Activated T-helper 1 cell treated with anti-CD3 and anti-CD28 coated beads, Interleukin-2, amount 50 U/mL, for 16 hours (primary cell): Measurements from ENCODE around the gene MEGF8.

Experiments
- DNase-seq, 2 donors: peaks; one replicate each; pipeline ENCODE4 v3.0.0-alpha.2; 2020; ENCODE audit warnings: low read depth in 1 of 2, low spot score in 1 of 2

The MEGF8 gene

DNA sequence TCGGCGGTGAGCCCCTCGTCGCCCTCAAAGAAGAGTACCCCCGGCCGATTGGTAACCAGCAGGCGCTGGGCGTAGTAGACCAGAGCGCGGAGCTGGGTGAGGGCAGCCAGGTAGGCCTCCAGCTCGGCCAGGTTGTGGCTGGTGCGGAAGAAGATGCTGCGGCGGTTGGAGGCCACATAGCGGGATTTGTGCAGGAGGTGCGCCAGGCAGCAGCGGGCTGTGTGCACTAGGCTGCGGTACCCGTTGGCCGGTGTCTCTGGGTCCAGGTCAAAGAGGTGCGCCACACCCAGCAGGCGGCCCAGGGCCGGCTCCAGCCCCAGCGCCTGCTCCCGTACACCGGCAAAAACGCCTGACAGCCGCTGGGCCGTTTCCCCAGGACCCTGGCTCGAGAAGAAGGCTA, 84.9 kb downstream of the MEGF8 start:
- no peak for DNase-seq

DNA sequence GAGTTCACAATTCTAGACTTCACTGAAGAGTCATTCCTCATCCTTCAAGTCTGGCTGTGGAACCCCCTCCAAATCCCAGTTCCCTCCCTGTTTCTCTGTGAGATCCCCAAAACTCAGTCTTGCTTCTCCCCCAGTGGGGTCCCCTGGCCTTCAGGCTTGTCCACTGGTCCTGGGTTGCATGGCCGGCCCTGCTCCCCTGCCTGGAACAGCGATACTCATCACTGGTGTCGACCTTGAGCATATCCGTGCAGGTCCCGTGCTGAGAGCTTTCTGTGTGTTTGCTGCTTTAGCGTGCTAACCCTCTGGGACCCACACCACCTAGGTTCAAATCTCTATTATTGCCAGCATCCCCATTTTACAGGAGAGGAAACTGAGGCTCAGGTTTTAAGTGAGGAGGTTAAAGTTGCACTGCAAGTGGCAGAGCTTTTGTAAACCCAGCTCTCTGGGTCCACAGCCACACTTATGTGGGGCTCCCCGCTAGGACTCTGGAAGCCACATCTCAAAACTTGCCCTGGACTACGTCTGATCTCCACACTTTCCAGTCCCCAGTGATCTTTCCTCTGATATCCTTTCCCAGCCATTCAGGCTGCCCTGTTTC, 86.2 kb downstream of the MEGF8 start:
- DNase-seq = no peak

DNA sequence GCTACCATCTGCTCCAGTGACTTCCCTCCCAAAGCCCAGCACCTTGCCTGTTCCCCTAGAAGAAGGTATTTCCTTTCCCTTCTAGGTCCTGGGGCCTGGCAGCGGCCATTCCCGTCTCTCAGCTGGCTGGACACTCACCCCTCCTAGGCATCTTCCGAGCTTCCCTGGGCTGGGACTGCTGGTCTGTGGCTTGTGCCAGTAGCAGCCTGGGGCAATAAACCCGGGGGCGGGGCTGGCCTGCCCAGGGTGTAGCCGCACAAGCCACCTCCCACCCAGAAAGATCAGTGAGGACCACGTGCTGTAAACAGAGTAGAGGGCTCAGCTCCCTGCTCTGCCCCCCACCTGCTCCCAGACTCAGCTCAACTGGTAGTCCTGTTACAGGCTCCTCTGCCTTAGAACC, 86.8 kb downstream of the MEGF8 start:
- no peak for DNase-seq

DNA sequence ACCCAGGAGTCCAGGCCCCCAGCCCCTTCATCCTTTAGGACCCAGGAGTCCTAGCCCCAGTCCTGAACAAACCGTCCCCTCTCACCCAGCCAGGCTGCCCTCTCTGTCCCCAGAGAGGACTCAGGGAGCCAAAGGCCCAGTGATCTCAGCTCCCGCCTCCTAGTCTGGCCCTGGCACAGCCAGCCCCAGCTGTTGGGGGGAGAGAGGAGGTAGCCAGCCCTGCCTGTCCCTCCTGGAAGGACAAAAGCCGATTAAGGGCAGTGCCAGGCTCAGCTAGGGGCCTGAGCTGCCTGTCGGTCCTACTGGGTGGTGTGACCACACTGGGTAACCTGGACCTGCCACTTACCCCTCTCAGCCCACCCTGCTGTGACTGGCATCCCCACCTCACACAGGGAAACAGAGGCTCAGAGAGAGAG, 87.2 kb downstream of the MEGF8 start:
- DNase-seq = no peak

DNA sequence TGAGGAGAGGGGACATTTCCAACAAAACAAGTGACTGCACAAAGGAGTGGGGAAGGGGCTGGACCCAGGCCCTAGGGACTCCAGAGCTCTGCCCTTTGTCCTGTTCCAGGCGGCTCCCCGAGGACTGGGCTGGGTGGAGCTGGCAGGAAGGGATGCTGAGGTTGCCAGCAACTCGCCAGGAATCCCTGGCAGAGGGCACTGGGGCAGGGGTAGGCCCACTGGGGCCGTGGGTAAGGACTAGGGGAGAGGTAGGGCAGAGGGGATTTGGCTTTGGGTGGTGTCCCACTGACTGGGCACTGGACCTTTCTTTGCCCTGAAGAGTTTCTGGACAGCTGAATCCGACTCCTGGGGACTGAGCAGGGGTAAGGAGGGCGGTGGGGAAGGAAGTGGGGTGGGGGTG, 93.9 kb downstream of the MEGF8 start:
- DNase-seq = no peak

DNA sequence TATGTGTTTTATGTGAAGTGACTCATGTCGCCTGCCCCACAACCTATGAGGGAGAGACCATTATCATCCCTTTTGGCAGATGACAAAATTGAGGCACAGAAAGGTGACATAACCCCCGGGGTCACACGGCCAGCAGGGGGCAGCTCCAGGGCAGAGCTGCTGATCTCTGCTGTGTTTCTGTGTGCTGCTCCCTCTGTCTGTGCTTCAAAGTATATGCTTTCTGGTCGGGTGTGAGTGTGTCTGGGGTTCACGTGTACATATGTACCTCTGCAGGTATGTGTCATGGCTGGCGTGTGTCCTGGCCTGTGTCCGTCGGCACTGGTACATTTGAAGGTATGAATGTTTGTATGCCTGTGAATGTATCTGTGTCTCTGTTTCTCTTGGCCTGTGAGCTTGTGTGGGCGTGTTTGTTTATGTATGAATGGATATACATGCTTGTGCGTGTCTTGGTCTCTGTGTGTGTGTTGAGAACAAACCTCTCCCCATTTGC, 94.7 kb downstream of the MEGF8 start:
- peak; percentile 64 to 65 for DNase-seq

DNA sequence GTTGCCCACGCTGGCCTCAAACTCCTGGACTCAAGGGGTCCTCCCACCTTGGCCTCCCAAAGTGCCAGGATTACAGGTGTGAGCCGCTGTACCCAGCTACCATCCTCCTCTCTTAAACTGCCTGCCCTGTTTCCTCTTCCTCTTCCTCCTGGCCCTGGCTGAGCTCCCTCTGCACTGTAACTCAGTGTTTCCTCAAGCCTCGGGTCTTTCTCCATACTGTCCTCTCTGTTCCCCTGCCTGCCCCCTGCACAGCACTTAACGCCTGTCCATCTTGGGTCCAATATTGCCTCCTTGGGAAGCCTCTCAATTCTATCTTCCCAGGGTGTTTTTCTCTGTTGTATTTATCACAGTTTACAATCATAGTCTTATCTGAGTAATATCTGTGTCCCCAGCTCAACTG, 95.7 kb downstream of the MEGF8 start:
- DNase-seq = no peak

DNA sequence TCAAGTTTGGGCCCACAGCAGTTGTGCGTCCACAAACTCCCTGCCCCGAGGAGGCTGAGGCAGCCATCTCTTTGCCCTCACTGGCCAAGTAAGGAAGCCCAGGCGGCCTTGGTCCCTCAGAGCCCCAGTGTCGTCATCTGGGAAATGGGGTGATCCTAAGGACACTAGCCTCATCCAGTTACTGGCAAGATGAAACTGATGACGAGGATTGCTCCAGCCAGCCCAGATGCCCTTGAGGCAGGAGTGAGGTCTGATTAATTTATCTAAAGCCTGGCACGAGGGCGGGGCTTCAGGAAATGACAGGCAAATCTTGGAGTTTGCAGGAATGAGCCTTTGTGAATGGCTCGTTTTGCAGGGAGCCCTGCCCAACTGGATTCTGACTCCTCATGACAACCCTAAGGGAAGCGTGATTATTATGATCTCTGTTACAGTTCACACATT, 96.2 kb downstream of the MEGF8 start:
- no peak for DNase-seq

DNA sequence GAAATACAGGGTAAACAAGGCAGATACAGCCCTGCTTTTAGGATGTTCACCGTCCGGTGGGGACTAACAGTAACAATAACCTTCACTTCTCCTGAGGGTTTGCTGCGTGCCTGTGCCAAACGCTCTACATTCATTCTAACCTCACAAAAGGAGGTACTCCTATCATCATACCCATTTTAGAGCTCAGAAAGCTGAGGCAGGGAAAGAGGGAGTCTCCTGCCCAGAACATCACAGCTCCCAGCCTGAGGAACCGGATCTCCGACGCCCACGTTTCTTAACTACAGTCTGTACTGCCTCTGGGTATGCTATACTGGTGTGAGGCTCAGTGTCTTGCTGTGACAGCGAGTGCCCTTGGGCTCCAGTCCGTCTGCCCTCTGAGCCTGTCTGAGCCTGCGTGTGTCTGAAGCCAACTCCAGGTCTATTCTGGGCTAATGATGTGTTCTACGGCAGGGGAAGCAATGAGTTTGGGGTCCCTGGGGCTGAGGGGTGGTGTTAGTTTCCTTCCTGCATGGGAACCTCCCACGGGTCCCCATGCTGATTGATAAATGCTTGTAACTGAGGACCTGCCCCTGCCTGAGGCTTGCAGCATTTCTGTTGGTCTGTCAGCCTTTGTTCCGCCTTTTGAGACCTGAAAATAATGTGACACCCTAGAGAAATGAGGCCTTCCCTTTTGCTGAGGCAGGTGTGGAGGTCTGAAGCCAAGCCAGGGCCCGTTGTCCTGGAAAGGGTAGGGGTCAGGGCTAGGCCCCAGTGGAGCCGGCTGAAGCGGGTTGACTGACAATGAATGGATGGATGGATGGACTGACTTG, 96.9 kb downstream of the MEGF8 start:
- no peak for DNase-seq

DNA sequence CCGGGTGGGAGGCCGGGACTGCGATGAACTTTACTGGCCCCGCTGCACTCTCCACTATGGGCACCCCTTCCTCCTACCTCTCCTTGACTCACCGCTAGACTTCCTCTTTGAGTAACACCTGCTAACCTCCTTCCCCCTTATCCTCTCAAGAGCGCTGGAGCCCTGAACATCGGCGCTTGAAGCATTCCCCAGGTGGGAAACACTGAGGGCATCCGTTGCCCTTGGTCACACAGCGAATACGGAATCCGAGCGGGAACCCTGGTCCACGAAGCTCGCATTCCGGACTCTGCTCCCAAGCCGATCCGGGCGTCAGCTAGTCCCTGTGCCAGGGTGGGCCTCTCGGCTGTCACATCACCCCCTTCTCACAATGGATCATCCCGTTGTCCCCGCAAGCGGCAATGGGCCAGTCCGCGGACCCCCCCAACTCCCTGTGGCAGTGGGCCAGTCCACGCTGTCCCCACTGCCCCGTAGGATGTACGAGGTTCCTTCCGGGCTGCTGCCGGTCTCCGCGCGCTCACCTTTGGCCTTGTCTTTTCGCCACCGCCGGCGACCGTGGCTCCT, 97.5 kb downstream of the MEGF8 start:
- DNase-seq = peak in 1 of 2 donors; percentile 29

DNA sequence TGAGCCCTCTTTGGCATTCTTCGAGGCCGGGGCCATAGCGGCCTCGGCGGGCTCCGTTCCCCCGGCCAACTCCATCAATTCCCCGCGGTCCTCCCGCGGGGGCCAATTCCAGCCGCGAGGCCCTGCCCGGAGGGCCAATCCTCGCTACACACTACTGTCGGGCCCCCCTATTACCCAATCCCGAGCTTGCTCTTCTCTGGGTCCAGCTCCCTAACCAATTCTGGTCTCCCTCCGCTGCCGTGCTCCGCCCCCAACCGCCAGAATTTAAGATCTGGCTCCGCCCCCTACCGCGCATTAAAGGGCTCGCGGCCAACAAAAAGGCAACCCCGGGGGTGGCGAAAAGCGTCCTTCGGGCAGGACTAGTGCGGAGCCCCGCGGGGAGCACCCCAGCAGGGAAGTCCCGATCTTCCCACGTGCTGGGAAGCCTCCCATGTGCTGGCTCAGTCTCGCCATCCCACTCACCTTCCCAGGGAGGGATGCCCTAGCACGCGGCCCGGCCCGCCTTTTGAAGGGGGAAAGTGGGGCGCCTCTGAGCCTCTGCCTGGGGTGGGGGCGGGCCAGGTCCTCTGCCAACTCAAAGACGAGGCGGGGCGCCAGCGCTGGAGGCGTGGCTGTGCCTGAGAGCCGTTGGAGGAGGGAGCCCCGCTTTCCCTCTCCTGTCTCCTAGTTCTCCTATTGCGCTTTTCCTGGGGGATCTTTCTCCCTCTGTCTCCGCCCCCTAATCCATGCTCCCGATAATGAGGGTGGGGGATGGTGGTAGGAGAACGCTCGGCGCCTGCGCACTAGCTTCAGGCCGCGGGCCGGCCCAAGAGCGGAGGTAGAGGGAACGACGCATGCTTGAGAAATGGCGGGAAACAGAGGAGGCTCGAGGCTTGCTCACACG, 98.3 kb downstream of the MEGF8 start:
- DNase-seq = peak; percentile 87 to 88

DNA sequence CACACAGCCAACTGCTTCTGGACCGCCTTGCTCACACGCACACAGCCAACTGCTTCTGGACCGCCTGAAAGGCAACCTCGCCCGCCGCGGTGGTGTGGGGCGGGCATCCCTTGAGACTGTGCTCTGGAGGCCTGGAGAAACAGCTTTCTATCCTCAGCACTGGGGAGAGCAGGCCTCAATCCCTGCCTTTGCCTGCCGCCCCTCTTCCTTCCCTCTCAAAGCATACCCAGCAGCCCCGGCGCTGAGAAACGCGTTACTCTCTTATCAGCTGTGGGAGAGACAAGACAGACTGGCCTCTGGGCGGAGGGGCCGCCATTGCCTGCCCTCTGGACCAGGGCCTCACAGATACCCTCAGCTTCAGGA, 98.9 kb downstream of the MEGF8 start:
- DNase-seq = no peak

DNA sequence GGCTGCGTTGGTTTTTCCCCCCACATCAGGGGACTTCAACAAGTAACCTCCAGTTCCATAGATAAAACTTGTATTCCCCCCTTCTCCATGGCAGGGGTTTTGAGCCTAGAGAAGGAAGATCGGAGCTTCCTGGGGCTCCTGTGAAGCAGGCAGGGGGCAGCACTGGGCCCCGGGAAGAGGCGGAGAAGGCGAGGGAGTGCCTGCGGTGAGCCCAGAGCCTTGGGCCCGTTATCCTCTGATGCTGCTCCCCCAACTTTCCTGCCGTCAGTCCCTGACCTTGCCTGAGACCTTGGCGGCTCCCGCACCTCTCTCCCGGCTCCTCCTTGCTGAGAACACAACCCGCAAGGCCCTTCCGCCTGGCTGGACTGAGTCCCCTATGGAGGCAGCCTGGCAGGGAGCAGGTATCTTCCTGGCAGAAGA, 99.3 kb downstream of the MEGF8 start:
- DNase-seq = no peak

DNA sequence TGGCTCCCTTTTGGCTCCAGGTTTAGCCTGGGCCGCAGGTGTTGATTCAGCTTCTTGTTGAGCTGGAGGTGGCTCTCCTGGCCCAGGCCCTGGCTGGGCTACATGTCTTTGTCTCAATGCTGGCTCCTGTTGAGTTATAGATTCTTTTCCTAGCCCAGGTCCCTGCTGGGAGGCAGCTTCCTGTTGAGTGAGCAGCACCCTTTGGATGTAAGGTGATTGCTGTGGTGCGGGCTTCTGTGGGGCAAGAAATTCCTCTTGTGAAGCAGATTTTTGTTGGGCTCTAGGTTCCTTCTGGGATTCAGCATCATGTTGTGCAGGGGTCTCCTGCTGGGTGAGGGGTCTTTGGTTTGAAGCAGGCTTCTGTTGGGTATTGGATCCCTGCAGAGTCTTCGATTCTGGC, 101.2 kb downstream of the MEGF8 start:
- no peak for DNase-seq

DNA sequence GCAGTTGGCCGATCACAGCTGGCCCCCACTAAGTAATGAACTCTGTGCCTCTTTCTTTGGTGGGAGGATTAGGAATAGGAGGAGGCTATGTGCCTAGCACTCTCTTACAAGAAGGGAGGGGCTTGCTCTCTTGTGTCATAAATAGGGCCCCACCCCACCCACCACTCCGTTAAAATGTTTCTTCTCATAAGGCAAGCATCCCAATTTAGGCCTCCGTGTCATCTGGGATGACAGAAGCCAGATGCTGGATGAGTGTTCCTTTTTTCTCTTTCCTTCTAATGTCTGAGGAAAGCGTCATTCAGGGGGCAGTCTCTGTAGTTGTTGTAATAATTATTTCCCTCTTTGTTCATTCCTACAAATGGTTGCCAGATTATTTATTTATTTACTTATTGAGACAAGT, 101.9 kb downstream of the MEGF8 start, which contains the start of gene LIPE:
Gene LIPE, minus strand, starts transcription at position 76 of the 400 bp plus-strand sequence. CDS start 239 bp downstream, outside the sequence.
- DNase-seq = no peak
